ENCODE data around the gene TKT.

TKT gene

DNA sequence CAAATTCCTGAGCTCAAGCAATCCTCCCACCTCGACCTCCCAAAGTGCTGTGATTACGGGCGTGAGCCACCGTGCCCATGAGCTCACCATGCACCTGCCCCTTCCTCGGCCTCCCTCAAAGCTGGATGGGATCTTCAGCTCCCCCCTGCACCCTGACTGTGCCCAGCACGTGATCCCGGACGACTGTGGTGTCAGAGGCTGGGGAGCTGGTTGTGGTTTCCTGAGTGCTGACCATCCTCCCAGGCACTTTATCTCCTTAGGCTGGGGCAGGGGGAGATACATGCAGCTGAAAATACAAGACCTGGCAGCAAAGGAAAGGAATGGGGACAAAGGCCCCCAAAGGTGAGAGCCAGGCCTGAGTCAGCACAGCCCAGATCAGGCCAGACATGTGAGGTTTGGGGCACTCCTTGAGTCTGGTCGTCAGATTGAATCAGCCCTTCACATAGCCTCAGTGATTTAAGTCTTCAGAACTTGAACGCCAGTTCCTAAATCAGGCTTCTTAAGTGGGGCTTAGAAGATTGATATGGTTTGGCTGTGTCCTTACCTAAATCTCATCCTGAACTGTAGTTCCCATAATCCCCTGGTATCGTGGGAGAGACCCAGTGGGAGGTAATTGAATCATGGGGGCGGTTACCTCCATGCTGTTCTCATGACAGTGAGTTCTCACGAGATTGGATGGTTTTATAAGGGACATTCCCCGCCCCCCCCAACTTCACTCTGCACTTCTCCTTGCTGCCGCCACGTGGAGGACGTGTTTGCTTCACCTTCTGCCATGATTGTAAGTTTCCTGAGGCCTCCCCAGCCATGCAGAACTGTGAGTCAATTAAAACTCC is 59.0 kb downstream of the TKT start:
- peak; percentile 45 for DNase-seq (ENCODE audit: low read depth)

DNA sequence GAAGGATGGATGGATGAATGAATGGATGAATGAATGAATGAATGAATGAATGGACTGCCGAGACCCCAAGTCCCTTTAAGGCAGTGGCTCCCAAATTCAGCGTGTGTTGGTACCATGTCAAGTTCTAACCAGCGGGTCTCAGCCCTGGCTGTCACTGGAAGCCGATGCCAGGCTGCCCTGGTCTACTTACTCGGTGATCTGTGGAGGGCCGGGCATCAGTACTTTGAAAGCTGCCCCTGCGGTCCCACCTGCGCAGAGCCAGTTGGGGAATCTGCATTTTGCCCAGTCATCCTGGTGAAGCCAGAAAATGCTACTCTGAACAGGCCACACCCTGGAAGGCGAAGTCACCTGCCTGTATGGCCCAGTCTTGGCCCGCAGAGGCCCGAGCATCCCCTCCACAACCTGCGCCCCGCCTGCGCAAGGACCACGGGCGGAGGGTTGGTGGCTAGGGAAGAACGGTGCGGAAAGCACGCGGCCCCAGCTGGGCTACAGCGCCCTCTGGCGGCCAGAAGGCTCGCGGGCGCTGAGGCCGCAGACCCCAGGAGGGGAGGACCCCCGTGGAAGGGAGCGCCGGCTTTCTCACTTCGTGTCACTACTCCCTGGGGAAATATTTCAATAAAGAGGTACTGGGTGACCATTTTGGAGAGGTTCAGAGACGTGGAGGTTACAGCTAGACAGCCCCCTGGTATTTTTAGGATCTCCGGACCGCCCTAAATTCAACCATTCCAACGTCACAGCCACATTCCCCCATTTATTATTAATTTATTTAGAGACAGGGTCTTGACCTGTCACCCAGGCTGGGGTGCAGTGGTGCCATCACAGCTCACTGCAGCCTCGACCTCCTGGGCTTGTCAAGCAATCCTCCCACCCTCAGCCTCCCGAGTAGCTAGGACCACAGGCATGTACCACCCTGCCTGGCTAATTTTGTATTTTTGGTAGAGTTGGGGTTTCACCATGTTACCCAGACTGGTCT is 59.9 kb downstream of the TKT start:
- peak; percentile 63 for DNase-seq (ENCODE audit: low read depth)

DNA sequence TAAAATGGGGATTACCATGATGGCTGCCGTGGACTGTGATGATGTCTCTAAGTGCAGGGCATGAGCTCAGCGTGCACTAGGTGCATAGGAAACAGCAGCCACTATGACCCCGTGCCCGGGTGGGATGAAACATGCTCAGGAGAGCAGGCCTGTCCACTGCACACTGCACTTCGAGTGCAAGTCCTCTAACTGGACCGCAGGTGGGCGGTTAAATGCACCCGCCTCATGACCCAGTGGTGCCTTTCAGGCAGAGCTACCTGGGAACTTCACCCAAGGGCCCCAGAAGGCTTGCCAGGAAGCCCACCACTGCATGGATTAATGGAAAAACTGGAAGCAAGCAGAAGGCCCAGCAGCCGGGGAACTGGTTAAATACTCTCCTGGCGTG is 60.8 kb downstream of the TKT start:
- DNase-seq (ENCODE audit: low read depth): no peak

DNA sequence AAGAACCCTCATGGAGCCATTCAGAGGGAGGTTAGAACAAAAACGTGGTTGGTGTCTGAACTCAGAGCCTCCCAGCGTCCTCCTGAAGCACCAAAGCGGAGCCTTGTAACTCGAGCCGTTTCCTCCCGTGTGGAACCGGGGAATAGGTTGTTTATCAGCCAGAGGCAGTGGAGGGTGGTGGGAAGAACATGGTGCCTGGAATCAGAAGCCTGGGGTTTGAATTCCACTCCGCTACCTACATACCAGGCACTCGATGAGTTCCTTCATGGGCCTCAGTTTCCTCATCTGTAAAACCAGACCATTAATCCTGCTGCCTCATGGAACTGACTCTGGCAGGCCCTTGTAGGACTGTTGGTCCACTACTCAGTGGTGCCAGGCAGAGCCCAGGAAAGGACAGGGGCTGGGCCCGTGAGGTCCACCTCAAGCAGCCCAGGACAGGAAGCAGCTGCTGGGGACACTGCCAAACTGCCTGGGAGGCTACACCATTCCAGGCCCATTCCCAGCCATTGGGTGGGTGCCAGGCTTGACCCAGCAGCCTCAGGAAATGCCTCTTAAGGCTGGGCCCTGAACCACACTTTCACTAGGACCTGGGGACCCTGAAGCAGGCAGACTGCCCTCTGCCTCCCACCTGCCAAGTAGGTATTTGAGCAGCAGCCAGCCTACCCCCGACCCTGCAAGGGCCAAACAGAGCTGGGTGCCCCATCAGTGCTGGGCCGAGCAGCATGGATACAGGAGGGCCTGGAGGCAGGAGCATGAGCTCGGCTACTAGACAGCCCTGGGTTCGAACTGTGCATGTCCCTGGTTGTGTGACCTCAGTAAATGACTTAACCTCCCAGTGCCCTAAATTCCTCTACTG is 61.4 kb downstream of the TKT start:
- no peak for DNase-seq (ENCODE audit: low read depth)

DNA sequence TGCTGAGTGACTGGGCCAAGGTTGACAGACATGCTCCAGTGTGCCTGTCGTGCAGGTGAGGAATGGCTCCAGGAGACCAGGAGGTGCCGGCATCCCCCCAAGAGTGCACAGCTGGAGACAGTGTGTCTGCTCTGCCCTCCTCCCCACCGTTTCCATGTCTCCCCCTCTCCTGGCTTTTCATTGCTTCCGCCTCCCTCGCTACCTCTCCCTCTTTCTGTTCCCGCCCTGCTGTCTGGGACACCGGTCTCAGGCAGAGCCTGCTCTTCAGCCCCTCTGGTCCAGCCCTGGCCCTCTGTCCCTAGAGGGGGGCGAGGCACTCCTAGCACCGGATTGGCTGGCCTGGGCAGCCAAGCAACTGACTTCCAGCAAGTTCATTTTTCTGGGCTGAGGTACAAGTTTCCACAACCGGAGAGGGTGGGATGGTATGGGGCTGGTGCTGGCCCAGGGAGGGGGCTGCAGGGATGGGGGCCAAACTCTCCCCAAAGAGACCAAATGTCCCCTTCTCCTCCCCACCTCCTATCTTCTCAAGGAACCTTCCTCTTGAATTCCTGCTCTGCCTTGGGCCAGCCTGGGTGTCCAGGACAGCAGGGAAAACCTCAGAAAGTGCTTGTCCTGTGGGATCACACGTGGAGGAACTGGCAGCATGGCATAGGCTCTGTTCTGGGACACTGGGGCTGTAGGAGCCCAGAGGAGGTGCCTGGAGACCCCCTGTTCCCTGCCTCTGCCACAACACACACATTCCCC is 62.2 kb downstream of the TKT start:
- DNase-seq (ENCODE audit: low read depth): no peak

DNA sequence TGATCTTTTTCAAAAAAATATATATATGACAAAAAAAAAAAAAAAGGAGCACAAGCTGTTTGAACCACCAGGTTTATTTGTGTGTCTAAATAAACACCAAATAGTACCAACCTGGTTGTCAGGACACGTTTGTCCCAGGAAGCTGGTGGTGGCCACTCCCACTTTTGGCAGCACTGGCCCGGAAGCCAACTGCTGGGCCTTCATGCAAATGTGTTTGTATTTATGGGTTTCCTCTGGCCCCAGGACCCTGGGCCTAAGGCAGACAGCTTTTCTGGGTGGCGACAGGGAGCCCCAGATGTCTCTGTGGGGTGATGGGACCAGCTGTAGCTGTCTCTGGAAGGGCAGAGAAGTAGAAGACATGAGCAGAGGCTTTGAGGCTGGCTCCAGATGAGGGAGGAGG is 63.2 kb downstream of the TKT start:
- DNase-seq (ENCODE audit: low read depth): no peak

DNA sequence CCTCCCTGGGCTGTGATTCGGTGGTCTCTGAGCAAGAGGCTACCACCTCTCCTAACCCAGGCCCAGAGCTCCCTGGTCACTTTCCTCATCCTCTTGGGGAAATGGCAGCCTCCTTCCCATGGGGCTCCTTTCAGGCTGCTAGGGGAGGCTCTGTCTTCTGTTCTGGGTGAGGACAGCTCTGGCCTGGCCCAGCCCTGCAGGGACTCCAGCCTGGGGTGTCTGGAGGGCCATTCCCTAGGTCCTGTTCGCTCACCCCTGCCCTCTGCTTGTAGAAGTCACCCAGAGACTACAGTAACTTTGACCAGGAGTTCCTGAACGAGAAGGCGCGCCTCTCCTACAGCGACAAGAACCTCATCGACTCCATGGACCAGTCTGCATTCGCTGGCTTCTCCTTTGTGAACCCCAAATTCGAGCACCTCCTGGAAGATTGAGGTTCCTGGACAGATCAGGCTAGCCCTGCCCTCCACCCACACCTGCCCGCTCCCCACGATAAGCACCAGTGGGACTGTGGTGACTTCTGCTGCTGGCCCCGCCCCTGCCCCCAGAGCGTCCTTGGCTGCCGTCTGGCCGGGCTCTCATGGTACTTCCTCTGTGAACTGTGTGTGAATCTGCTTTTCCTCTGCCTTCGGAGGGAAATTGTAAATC is 63.9 kb downstream of the TKT start:
- no peak for DNase-seq (ENCODE audit: low read depth)

DNA sequence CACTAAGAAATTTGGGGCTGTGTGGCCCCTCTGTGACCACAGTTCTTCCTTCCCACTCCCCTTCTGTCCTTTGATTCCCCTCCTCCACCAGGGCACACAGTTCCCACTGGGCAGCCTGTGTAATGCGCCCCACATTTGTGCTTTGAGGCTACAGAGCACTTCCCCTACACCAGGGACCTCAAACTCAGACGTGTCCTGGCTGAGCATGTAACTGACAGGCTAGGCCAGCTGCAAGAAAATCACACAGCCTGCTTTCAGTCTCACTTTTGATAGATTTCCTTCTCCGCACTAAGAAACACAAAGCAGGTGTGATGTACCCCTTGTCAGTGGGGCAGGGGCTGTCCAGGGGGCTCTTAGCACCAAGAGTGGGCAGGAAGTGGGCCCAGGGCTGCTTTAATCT is 65.2 kb downstream of the TKT start:
- DNase-seq (ENCODE audit: low read depth): no peak

DNA sequence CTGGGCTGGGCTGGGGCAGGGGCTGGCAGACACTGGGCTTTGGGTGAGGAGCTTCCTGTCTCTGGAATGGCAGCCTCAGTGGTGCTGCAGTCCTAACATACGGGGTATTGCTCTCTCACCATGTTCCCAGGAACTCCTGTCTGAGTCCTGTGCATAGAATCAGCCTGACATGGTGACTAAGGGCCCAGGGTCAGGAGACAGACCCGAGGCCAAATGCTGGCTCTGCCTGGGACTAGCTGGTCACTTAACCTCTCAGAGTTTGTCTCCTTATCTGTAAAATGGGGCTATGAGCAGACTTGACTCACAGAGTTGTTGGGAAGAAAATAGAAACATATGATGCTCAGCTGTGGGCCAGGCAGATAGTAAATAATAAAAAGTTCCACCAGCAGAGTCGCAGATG is 66.5 kb downstream of the TKT start:
- DNase-seq (ENCODE audit: low read depth): no peak

DNA sequence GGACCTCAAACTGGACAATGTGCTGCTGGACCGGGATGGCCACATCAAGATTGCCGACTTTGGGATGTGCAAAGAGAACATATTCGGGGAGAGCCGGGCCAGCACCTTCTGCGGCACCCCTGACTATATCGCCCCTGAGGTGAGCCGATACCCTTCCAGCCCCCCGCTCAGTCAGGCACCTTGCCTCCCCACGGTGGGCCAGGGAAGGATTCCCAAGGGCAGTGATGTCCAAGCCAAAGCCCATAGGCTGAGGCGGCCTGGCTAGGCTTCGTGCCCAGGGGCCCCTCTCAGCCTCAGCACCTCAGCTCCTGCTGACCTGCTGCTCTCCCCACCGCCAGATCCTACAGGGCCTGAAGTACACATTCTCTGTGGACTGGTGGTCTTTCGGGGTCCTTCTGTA is 67.1 kb downstream of the TKT start:
- DNase-seq (ENCODE audit: low read depth): no peak

DNA sequence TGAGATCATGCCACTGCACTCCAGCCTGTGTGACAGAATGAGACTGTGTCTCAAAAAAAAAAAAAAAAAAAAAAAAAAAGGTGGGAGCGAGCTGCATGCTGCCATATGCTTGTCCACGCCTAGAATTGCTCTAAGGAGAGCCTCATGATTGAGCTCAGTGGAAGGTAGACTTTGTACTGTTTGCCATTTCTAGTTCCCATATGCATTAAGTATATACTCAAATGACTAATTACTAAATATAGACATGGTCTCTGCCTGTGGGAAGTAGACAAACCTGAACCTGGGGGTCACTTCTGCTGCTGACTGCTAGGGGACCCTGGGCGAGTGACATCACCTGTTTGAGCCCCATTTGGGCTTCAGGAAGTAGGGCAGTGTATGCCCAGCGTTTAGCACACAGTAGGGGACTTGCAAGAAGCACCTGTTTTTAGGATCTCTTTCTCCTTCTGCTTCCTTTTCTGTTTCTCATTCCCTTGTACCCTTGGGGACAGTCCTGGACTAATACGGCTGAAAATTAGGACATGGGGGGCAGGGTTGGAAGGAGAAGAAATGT is 67.6 kb downstream of the TKT start:
- DNase-seq (ENCODE audit: low read depth): no peak

DNA sequence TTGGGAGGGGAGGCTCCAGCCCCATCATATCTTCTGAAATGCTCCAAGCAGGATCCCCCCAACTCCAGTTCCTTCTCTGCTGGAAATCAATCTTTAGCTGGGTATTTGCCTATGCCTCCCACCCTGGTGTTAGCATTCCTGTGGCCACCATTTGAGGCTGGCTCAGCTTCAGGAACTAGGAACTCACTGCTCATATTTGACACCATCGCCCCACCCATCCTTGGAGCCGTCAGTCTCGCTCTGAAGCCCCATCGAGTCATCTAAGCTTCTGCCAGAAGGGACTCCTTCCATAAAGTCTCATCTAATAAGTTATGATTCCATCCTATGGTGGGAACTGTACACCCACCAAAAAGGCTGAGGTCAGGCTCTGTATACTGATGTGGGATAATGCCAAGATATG is 68.4 kb downstream of the TKT start:
- no peak for DNase-seq (ENCODE audit: low read depth)

DNA sequence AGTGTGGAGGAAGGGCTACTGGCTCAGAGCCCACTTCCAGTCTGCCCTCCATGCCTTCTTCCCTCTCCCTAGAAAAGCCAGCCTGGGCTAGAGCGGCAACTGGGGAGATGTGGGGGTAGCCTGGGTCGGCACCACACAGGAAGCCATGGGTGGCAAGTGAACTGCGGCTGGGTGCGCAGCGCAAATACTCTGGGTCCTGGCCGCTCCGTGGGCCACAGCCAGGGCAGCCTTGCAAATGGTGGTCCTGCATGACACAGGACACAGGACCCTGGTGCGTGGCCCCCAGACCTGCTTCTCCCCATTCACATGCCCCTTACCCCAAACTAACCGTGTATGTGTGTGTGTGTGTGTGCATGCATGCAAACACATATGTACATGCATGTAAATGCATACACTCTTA is 69.1 kb downstream of the TKT start:
- no peak for DNase-seq (ENCODE audit: low read depth)

DNA sequence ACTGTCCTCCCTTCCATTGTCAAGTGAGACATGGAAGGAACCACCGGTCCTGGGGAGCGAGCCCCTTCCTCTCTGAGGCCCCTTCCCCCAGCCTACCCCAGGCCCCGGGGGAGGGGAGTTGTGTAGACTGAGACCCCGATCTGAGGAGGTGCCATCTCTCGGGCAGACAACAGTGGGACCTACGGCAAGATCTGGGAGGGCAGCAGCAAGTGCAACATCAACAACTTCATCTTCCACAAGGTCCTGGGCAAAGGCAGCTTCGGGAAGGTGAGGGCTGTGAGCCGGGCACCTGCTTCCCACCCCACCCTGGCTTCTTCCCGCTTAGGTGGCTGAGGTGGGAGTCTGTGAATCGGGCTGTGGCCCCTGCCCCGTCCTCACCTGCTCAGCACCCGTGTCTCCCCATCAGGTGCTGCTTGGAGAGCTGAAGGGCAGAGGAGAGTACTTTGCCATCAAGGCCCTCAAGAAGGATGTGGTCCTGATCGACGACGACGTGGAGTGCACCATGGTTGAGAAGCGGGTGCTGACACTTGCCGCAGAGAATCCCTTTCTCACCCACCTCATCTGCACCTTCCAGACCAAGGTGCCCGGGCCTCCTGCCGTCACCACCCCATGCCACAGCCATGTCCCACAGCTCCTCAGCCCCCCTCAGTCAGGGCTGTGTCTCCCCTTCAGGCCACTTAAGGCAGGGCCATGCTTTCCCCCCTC is 69.9 kb downstream of the TKT start:
- no peak for DNase-seq (ENCODE audit: low read depth)

DNA sequence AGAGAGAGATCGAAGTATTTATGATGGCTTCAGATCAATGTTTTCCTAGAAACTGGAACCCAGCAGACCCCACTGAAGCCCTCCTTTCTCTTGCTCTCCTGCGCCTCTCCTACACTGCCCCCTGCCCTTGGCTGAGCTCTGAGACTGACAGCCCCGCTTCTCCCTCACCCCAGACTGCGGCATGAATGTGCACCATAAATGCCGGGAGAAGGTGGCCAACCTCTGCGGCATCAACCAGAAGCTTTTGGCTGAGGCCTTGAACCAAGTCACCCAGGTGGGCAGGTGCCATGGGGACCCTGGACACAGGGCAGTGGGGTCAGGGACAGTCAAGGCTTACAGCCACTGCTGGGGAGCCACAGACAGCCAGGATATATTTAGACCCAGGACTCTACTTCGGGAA is 71.1 kb downstream of the TKT start:
- no peak for DNase-seq (ENCODE audit: low read depth)

DNA sequence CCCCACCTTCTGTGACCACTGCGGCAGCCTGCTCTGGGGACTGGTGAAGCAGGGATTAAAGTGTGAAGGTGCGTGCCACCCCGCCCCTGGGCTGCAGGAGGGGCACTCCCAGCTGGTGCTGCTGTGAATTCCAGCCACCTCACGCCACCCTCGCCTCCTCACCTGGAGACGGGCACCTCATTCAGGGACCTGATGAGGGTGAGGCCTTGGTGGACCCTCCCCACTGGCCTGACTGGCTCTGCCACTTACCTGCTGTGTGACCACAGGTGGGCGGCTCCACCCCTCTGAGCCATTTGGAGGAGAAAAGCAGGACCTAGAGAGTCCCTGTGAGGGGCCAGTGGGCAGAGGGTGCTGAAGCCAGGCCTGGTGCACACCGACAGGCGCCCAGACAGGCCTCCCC is 72.3 kb downstream of the TKT start:
- no peak for DNase-seq (ENCODE audit: low read depth)

DNA sequence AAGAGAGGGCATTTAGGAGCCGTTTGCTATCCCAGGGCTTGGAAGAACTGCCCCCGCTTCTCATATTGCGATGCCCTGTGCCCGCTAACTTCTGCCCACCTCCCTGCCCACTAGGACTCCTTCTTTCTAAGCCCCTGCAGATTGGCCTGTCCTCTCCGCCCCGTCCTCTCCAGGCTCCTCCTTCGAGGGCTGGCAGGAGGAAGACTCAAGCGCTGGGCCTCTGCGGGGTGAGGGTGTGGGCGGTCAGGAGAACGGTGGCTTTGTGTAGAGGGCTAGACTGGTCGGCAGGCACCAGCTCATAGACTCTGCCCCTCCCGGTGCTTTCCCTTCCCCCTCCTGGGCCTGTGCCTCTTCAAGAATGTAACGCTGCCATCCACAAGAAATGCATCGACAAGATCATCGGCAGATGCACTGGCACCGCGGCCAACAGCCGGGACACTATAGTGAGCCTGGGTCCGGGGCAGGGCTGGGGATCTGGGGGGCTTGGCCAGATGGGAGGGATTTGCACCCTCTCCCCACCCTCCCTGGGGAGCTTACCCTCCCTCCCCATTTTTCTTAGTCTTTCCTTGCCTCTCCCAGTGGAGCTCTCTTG is 73.0 kb downstream of the TKT start:
- DNase-seq (ENCODE audit: low read depth): no peak

DNA sequence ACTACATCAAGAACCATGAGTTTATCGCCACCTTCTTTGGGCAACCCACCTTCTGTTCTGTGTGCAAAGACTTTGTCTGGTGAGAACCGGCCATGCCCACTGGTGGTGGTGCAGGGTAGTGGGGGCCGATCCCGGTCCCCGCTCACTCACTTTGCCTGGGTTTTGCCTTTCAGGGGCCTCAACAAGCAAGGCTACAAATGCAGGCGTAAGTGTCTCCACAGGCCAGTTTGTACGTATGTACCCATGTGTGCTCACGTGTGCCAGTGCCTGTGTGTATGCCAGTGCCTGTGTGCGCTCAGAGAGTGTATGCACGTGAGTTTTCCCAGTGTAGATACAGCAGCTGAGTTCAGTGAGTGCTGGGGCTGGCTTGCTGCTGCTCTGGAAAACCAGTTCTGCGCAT is 74.3 kb downstream of the TKT start:
- no peak for DNase-seq (ENCODE audit: low read depth)

DNA sequence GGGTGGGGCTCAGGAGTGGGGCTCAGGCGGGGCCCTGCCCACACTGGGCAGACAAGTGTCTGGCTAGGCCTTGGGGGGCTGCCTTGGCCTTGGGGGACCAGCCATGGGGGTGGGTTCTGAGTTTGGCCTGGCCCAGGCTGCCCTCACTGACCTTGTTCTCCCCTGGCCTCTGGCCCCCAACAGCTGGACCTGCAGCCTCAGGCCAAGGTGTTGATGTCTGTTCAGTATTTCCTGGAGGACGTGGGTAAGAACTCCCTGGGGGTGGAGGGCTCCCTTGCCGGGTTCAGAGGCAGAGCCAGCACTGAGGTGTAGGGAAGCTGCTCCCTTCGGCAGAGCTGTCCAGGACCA is 74.8 kb downstream of the TKT start:
- no peak for DNase-seq (ENCODE audit: low read depth)
